Spleen (tissue), 7 donors: ENCODE data around the gene CLDN20.

Experiments used
- POLR2A ChIP-seq, 3 donors: fragments of 450-650 bp; IDR thresholded peaks; one replicate each; pipeline ENCODE4 v1.5.1; 2017; ENCODE audit warnings: antibody characterized with exemption in 3 of 3, mild to moderate bottlenecking in 1 of 3
- POLR2AphosphoS5 ChIP-seq, 3 donors: sonication (generic); formaldehyde crosslinking; IDR thresholded peaks; one replicate each; pipeline ENCODE4 v1.5.1; 2017; ENCODE audit warnings: antibody characterized with exemption in 3 of 3
- TF ChIP-seq, protein P1 (sequence below), 11 experiments: fragments of 200-600 bp in 7 of 11; fragments of 450-650 bp in 4 of 11; sonication (generic) in 4 of 11; IDR thresholded peaks in 8 of 11; conservative IDR thresholded peaks in 3 of 11; 1 replicate in 7 of 11; 2 replicates in 4 of 11; pipeline versions ENCODE4 v1.4.0 to v1.8.0; 2016 to 2021; ENCODE audit warnings: antibody characterized with exemption in 11 of 11, inconsistent platforms in 4 of 11, mild to moderate bottlenecking in 1 of 11
- donor health status: DM: no; HTN: no; CAD: no; lungs with moderate emphysema.
- donor health status: DM: no; HTN: no; CAD: no.
- donor health status: DM: no; HTN: no; CAD: no.

DNA sequence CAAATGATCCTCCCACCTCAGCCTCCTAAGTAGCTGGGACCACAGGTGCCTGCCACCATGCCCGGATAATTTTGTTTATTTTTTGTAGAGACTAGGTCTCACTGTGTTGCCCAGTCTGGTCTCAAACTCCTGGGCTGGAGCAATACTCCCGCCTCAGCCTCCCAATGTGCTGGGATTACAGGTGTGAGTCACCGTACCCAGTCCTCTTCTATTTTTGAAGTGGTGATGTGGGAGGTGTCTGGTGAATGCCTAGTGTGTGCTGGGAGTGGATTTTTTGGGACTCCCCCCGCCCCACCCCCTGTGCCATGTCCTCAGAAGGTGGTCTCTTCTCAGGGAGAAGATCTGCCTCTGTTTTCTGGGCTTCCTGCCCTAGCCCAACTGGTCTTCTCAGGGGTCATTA is 47.9 kb upstream of the CLDN20 start:
- TF ChIP-seq, protein P1, sequence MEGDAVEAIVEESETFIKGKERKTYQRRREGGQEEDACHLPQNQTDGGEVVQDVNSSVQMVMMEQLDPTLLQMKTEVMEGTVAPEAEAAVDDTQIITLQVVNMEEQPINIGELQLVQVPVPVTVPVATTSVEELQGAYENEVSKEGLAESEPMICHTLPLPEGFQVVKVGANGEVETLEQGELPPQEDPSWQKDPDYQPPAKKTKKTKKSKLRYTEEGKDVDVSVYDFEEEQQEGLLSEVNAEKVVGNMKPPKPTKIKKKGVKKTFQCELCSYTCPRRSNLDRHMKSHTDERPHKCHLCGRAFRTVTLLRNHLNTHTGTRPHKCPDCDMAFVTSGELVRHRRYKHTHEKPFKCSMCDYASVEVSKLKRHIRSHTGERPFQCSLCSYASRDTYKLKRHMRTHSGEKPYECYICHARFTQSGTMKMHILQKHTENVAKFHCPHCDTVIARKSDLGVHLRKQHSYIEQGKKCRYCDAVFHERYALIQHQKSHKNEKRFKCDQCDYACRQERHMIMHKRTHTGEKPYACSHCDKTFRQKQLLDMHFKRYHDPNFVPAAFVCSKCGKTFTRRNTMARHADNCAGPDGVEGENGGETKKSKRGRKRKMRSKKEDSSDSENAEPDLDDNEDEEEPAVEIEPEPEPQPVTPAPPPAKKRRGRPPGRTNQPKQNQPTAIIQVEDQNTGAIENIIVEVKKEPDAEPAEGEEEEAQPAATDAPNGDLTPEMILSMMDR (IDR thresholded peaks at IDR 0.05 in 8 of 11, conservative IDR thresholded peaks at IDR 0.05 in 3 of 11) = no peak
- TF ChIP-seq POLR2AphosphoS5 (IDR thresholded peaks at IDR 0.05) (no peak), POLR2A (IDR thresholded peaks at IDR 0.05) (no peak)
